Natural killer cell treated with Interleukin-12 subunit alpha and Interleukin-12 subunit beta and Interleukin-15 and Interleukin-18, amount 100 ng/mL, for 72 hours (primary cell): ENCODE measurements around the gene DRGX. TPM values are rescaled to one million over a fixed set of nuclear protein-coding genes. Genes with fewer than 3 reads are reported as not detected.

Experiments
- ATAC-seq, 2 donors: fragments of 150-1000 bp; cut with Tn5 transposase in 1 of 2; sonication (Bioruptor Pico), chemical (Tn5 transposase) in 1 of 2; 2 replicates each; pipeline ENCODE4 v1.10.0; 2021
- DNase-seq: peaks from one replicate; pipeline ENCODE4 v3.0.0; 2022; ENCODE audit warnings: low spot score
- H3K27ac Mint-ChIP-seq, 2 donors: 1 replicate in 1 of 2; 2 replicates in 1 of 2; pipeline ENCODE4 v1.8.0; 2022; ENCODE audit warnings: mixed read lengths in 2 of 2, mild to moderate bottlenecking in 1 of 2, moderate library complexity in 1 of 2
- H3K27me3 Mint-ChIP-seq, 2 donors: 1 replicate in 1 of 2; 2 replicates in 1 of 2; pipeline ENCODE4 v1.8.0; 2022; ENCODE audit warnings: mixed read lengths in 2 of 2
- H3K36me3 Mint-ChIP-seq: one replicate; pipeline ENCODE4 v1.8.0; 2022; ENCODE audit warnings: mixed read lengths
- H3K4me1 Mint-ChIP-seq, 2 donors: 1 replicate in 1 of 2; 2 replicates in 1 of 2; pipeline ENCODE4 v1.8.0; 2022; ENCODE audit warnings: low read depth in 2 of 2, mixed read lengths in 2 of 2, mild to moderate bottlenecking in 1 of 2
- H3K4me3 Mint-ChIP-seq: one replicate; pipeline ENCODE4 v1.8.0; 2022; ENCODE audit warnings: mixed read lengths
- H3K9me3 Mint-ChIP-seq: 2 replicates; pipeline ENCODE4 v1.8.0; 2022; ENCODE audit warnings: mixed read lengths
- total RNA-seq, 2 donors: library from RNA; stranded (reverse); gene quantifications; one replicate each; pipeline ENCODE4 v1.2.3, GENCODE V29; 2022

Gene DRGX
- not detected for total RNA-seq

DNA sequence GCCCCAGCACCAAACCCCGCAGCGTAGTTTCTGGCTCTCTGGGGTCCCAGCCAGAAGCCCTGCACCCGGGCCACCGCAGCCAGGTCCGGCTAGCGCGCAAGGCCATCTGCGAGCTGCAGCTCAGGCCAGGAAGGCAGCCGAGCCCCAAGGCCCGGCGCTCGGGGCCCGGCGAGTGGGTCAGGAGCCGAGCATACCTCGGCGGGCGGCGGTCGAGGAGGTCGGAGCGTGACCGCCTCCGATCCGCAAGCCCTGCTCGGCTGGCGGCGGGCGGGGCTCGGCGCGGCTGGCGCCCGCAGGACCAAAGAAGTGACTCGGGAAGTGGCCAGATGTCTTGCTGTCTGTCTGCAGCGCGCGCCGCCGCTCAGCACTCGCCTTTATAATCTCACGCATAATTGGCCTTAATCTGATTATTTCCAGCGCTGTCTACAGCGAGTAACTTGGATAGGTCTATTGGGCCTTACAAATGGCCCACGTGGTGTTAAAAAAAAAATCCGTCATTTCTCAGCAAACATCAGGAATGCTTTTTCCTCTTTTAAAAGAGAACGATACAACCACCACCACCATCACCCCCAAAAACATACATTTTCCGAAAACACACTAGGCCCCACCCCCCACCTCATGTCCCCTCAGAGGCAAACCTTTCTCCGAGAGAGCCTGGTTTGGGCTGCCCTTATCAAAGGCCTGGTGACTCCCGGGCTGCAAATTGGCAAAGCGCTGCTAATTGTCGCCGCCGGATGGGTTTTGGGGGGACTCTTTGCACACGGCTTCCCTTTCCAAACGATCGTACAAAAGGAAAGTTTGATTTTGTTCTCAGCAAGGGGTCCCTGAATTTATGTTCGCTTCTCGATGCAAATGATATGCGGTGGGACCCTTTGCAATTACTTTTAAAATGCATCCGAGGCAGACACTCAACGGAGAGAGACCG lies at the start of gene DRGX:
DRGX (minus strand) TSS at position 349 of the 925 bp plus-strand sequence. CDS start 649 bp downstream, outside the sequence.
- H3K27ac Mint-ChIP-seq = no peak within 1 kb of the TSS
- H3K4me3 Mint-ChIP-seq = no peak within 1 kb of the TSS
- no peaks in the 10 kb centered on the region for H3K9me3 Mint-ChIP-seq
- no peak for ATAC-seq
- DNase-seq = no peak
- peaks cover 8 to 11% of the 10 kb centered on the region in 2 donors for H3K4me1 Mint-ChIP-seq
- H3K36me3 Mint-ChIP-seq = no peaks in the 10 kb centered on the region
- peaks cover 45 to 54% of the 10 kb centered on the region in 2 donors for H3K27me3 Mint-ChIP-seq

DNA sequence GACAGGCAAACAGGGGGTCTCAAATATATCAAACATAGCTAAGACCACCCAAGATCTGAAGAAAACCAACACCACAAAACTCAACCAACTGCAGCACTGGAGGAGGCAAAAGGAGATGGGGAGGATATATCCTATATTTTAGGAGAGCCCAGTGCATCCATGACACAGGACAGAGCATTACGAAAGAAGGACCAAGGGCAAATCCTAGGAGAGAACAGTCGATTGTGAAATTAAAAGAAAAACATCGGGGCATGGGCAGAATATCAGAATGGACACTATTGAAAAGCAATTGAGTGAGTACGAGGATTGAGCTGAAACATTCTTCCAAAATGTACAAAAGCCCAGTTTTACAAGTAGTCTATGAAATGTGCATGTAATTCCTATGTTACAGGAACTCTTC lies 48.5 kb upstream of the DRGX start:
- Mint-ChIP-seq H3K27me3 (peaks cover 0 to 5% of the 10 kb centered on the region in 2 donors), H3K4me1 (peaks cover 19 to 37% of the 10 kb centered on the region in 2 donors), H3K36me3 (peaks cover 11% of the 10 kb centered on the region), H3K4me3 (no peak overlapping the region), H3K9me3 (peaks cover 5% of the 10 kb centered on the region), H3K27ac (no peak overlapping the region)
- no peak for DNase-seq
- ATAC-seq = no peak

GRCh38 chr10:49442863-49443262 lies 47.0 kb upstream of the DRGX start:
- no peak for ATAC-seq
- no peak overlapping the region for H3K4me3 Mint-ChIP-seq

GRCh38 chr10:49441488-49442476 lies 45.9 kb upstream of the DRGX start:
- Mint-ChIP-seq H3K27ac (no peak overlapping the region), H3K9me3 (no peaks in the 10 kb centered on the region), H3K27me3 (peaks cover 0 to 8% of the 10 kb centered on the region in 2 donors), H3K36me3 (no peaks in the 10 kb centered on the region), H3K4me1 (peaks cover 19 to 30% of the 10 kb centered on the region in 2 donors), H3K4me3 (peak overlapping the region; percentile 77)
- DNase-seq (no peak), ATAC-seq (peak; percentile 65 to 73)

More at GRCh38 chr10:49442863-49443262, 47.0 kb upstream of the DRGX start:
- H3K4me1 Mint-ChIP-seq = peaks cover 19 to 35% of the 10 kb centered on the region in 2 donors
- DNase-seq = no peak
- H3K9me3 Mint-ChIP-seq = no peaks in the 10 kb centered on the region
- H3K27me3 Mint-ChIP-seq = peaks cover 0 to 8% of the 10 kb centered on the region in 2 donors
- no peak overlapping the region for H3K27ac Mint-ChIP-seq
- H3K36me3 Mint-ChIP-seq = no peaks in the 10 kb centered on the region

DNA sequence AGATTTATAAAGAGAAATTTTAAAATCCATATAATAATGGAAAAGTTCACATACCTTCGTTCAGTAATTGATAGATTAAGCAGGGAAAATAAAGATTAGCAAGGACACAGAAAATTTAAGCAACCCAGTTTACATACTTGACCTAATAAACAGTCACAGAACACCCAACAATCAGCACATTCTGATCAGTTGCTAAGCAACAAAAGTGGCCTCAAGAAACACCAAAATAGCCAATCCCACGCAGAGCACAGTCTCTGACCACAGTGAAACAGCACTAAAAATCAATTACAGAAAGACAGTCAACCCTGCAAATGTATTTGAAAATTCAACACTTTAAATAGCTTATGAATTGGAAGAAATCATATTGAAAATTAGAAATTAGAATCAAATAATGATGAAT lies 39.3 kb upstream of the DRGX start:
- peaks cover 8 to 15% of the 10 kb centered on the region in 2 donors for H3K27me3 Mint-ChIP-seq
- H3K9me3 Mint-ChIP-seq = no peaks in the 10 kb centered on the region
- no peak overlapping the region for H3K27ac Mint-ChIP-seq
- DNase-seq (no peak), ATAC-seq (no peak)
- H3K4me3 Mint-ChIP-seq = no peak overlapping the region
- peaks cover 5% of the 10 kb centered on the region for H3K36me3 Mint-ChIP-seq
- H3K4me1 Mint-ChIP-seq = peaks cover 0 to 10% of the 10 kb centered on the region in 2 donors

GRCh38 chr10:49433069-49433468 lies 37.2 kb upstream of the DRGX start:
- no peaks in the 10 kb centered on the region for H3K9me3 Mint-ChIP-seq
- no peak for ATAC-seq

DNA sequence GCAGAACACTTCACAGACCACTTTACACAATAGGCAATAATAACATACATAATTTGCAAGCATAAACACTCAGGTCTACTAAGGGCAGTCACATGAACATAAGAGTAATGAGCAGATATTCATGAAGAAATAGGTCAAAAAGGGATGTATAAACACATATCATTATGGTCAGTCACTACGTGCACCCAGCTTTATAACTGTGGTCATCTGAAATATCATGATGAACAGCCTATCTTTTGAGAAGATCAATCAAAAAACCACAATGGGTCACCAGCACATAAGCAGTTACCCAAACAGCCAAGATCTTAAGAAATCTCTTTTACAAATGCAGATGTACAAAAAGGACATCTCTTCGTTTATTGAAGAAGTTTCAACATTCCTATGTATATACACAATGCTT lies 35.5 kb upstream of the DRGX start:
- DNase-seq = no peak
- Mint-ChIP-seq H3K9me3 (no peaks in the 10 kb centered on the region), H3K4me1 (peaks cover 0 to 2% of the 10 kb centered on the region in 2 donors), H3K27me3 (peaks cover 8 to 9% of the 10 kb centered on the region in 2 donors), H3K4me3 (no peak overlapping the region), H3K36me3 (peaks cover 5% of the 10 kb centered on the region), H3K27ac (no peak overlapping the region)
- no peak for ATAC-seq

More at GRCh38 chr10:49433069-49433468, 37.2 kb upstream of the DRGX start:
- H3K27ac Mint-ChIP-seq = no peak overlapping the region
- H3K4me3 Mint-ChIP-seq = no peak overlapping the region
- peaks cover 5% of the 10 kb centered on the region for H3K36me3 Mint-ChIP-seq
- H3K4me1 Mint-ChIP-seq = peaks cover 0 to 2% of the 10 kb centered on the region in 2 donors
- no peak for DNase-seq
- H3K27me3 Mint-ChIP-seq = peaks cover 8 to 11% of the 10 kb centered on the region in 2 donors

DNA sequence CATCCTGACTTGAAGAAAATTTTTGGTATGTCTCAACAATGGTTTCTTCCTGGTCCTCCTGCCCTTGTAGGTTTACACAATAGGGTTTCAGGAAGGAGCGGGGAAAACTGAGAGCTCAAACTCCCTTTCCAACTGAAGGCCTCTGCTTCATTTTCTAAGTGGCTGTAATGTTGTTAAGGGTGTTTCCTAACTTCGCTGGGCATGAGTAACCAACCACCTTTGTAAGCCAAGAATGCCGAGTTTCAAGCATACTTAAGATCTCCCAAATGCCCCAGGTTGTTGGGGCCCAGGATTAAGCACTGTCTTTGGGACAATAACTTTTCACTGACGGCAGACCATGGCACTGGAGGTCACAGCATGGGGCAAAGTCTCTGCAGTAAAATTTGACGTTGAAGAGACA lies 33.6 kb upstream of the DRGX start:
- peaks cover 9% of the 10 kb centered on the region in 2 donors for H3K27me3 Mint-ChIP-seq
- no peak overlapping the region for H3K27ac Mint-ChIP-seq
- ATAC-seq = no peak

GRCh38 chr10:49426490-49427360 lies 30.8 kb upstream of the DRGX start:
- Mint-ChIP-seq H3K4me3 (no peak overlapping the region), H3K36me3 (no peaks in the 10 kb centered on the region), H3K27me3 (peaks cover 15 to 24% of the 10 kb centered on the region in 2 donors), H3K4me1 (peaks cover 0 to 2% of the 10 kb centered on the region in 2 donors), H3K27ac (no peak overlapping the region), H3K9me3 (no peaks in the 10 kb centered on the region)
- DNase-seq = no peak
- ATAC-seq = no peak

More for the DNA sequence above, 33.6 kb upstream of the DRGX start:
- H3K9me3 Mint-ChIP-seq = no peaks in the 10 kb centered on the region
- peaks cover 0 to 2% of the 10 kb centered on the region in 2 donors for H3K4me1 Mint-ChIP-seq
- DNase-seq = no peak
- H3K36me3 Mint-ChIP-seq = peaks cover 5% of the 10 kb centered on the region
- H3K4me3 Mint-ChIP-seq = no peak overlapping the region

DNA sequence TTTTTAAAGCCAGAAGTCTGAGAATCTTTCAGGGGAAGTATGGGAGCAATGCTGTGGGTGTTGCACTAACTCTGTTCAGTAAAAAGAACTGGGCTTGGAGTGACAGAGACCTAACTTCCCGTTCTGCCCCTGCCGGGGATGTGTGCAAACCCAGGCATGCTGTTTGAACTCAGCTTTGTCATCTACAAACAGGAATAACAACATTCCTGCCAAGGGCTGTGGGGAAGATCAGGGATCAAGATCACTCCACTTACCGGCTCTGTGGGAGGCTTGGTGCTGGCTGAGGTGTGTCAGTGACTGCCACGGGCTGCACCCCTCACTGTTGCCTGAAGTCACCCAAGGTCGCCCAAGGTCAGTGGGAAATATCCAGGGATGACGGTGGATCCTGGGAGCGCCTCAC lies 23.1 kb upstream of the DRGX start:
- Mint-ChIP-seq H3K4me1 (peaks cover 0 to 2% of the 10 kb centered on the region in 2 donors), H3K36me3 (no peaks in the 10 kb centered on the region), H3K27me3 (peaks cover 17 to 32% of the 10 kb centered on the region in 2 donors), H3K9me3 (no peaks in the 10 kb centered on the region), H3K4me3 (no peak overlapping the region), H3K27ac (no peak overlapping the region)
- ATAC-seq (no peak), DNase-seq (no peak)

GRCh38 chr10:49418328-49418727 lies 22.4 kb upstream of the DRGX start:
- DNase-seq (no peak), ATAC-seq (no peak)
- Mint-ChIP-seq H3K4me3 (no peak overlapping the region), H3K4me1 (peaks cover 0 to 2% of the 10 kb centered on the region in 2 donors), H3K27me3 (peaks cover 14 to 27% of the 10 kb centered on the region in 2 donors), H3K27ac (no peak overlapping the region), H3K36me3 (no peaks in the 10 kb centered on the region), H3K9me3 (no peaks in the 10 kb centered on the region)

GRCh38 chr10:49418053-49418326 lies 22.1 kb upstream of the DRGX start:
- Mint-ChIP-seq H3K27ac (no peak overlapping the region), H3K27me3 (peaks cover 11 to 24% of the 10 kb centered on the region in 2 donors), H3K36me3 (no peaks in the 10 kb centered on the region), H3K9me3 (no peaks in the 10 kb centered on the region), H3K4me1 (peaks cover 0 to 2% of the 10 kb centered on the region in 2 donors), H3K4me3 (no peak overlapping the region)
- peak in 1 of 2 donors; percentile 28 for ATAC-seq
- DNase-seq = no peak
